ENCODE measurements around the gene FAM171A1. TPM values are rescaled to one million over a fixed set of nuclear protein-coding genes. Genes with fewer than 3 reads are reported as not detected.
A peak's percentile ranks its signal among the peaks of the same experiment; 100 is the strongest.

FAM171A1 gene
- total and polyA plus RNA-seq, 2 donors, result 4.2 to 5.4 TPM

DNA sequence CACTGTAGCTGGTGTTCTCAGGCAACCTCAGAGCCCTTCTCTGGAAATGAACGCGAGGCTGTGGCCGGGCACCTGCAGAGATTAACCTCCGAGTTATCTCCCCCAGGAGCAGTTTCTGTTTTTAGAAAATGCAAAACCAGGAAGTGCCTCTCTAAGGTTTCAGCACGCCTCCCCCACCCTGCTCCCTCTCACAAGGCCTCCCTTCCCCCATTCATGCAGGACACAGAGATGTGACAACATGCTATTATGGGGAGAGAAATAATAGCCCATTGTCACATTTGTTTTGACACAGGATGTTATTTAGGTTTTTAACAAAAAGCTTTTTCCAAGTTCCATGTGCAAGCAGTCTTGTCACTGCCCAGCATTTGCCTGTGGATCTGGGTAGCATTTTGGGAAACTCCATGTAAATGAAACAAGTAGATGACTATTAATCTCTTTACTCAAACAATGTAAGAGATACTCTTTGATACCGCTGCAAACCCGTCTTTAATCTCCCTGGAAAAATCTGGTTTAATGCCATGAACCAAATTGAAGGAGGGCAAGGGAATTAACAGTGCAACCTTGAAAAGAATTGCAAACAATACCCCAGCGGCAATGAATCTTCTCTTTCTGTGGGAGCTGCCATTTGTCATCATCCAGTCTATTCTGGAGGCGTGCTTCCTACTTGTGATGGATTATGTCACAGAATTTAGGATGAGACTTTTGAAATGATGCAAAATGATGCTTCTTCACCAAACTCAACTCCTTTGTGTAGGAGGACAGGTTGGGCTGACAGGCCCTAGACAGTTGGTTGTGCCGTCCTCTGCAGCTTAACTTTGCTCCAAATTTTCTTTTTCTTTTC, 116.1 kb downstream of the FAM171A1 start:
- no peaks in the 10 kb centered on the region for H3K27me3 ChIP-seq (ENCODE audit: control insufficient read depth in 2 of 2, insufficient read depth in 1 of 2, low read length in 1 of 2)
- H3K27ac ChIP-seq (ENCODE audit: low read depth in 1 of 2, low read length in 1 of 2), result peak overlapping the region; percentile 38 to 56
- peaks cover 18 to 19% of the 10 kb centered on the region in 2 donors for H3K4me1 ChIP-seq (ENCODE audit: control insufficient read depth in 2 of 2, insufficient read depth in 2 of 2, low read length in 2 of 2)
- 49% methylated on average over 10 of the region's 10 CpGs for WGBS
- DNase-seq (ENCODE audit: low read depth in 6 of 9, low spot score in 9 of 9), result peak in 6 of 9 donors; percentile 33 to 70 (median 39)
- H3K9me3 ChIP-seq (ENCODE audit: control insufficient read depth in 2 of 2, insufficient read depth in 1 of 2, low read length in 1 of 2), result no peaks in the 10 kb centered on the region
- peak overlapping the region; percentile 52 to 53 for H3K4me3 ChIP-seq (ENCODE audit: low read length in 2 of 2)
- no peaks in the 10 kb centered on the region for H3K36me3 ChIP-seq (ENCODE audit: control insufficient read depth in 2 of 2, insufficient read depth in 2 of 2, low read length in 1 of 2)

- Histone ChIP-seq H3K36me3 (ENCODE audit: control insufficient read depth in 2 of 2, insufficient read depth in 2 of 2, low read length in 1 of 2) (no peaks in the 10 kb centered on the region), H3K4me1 (ENCODE audit: control insufficient read depth in 2 of 2, insufficient read depth in 2 of 2, low read length in 2 of 2) (peaks cover 18 to 19% of the 10 kb centered on the region in 2 donors), H3K9me3 (ENCODE audit: control insufficient read depth in 2 of 2, insufficient read depth in 1 of 2, low read length in 1 of 2) (no peaks in the 10 kb centered on the region), H3K4me3 (ENCODE audit: low read length in 2 of 2) (peak overlapping the region; percentile 52 to 53), H3K27me3 (ENCODE audit: control insufficient read depth in 2 of 2, insufficient read depth in 1 of 2, low read length in 1 of 2) (no peaks in the 10 kb centered on the region), H3K27ac (ENCODE audit: low read depth in 1 of 2, low read length in 1 of 2) (peak overlapping the region; percentile 38 to 56)
- 52% methylated on average over 16 of the region's 16 CpGs for WGBS
- DNase-seq (ENCODE audit: low read depth in 6 of 9, low spot score in 9 of 9), result peak in 1 of 9 donors; percentile 40
Measured at GRCh38 chr10:15253951-15254807, 116.9 kb downstream of the FAM171A1 start.

GRCh38 chr10:15252396-15252795, 118.7 kb downstream of the FAM171A1 start:
- Histone ChIP-seq H3K4me3 (ENCODE audit: low read length in 2 of 2) (no peak overlapping the region), H3K27ac (ENCODE audit: low read depth in 1 of 2, low read length in 1 of 2) (no peak overlapping the region), H3K4me1 (ENCODE audit: control insufficient read depth in 2 of 2, insufficient read depth in 2 of 2, low read length in 2 of 2) (peaks cover 18 to 19% of the 10 kb centered on the region in 2 donors), H3K27me3 (ENCODE audit: control insufficient read depth in 2 of 2, insufficient read depth in 1 of 2, low read length in 1 of 2) (no peaks in the 10 kb centered on the region), H3K9me3 (ENCODE audit: control insufficient read depth in 2 of 2, insufficient read depth in 1 of 2, low read length in 1 of 2) (no peaks in the 10 kb centered on the region), H3K36me3 (ENCODE audit: control insufficient read depth in 2 of 2, insufficient read depth in 2 of 2, low read length in 1 of 2) (peaks cover 0 to 2% of the 10 kb centered on the region in 2 donors)
- no peak for DNase-seq (ENCODE audit: low read depth in 6 of 9, low spot score in 9 of 9)
- 98% methylated on average over 11 of the region's 11 CpGs for WGBS

GRCh38 chr10:15251791-15252380, 119.2 kb downstream of the FAM171A1 start:
- H3K4me3 ChIP-seq (ENCODE audit: low read length in 2 of 2), result no peak overlapping the region

DNA sequence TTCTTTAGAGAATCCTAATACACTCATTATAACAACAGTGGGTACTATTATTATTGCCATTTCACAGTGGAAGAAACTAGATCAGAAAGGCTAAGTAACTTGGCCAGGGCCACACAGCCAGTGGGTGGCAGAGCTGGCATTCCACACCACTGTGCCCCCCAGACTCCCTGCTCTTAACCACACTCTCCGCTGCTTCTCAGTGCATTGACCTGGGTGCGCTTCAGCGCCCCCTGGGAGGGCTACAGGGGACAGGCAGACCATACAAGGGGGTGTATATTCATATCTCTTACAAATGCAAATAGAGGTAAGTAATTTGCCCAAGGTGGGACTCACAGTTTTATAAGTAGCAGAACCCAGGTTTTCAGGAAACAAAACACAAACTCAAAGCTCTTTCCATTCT, 125.6 kb downstream of the FAM171A1 start:
- Histone ChIP-seq H3K27ac (ENCODE audit: low read depth in 1 of 2, low read length in 1 of 2) (no peak overlapping the region), H3K4me3 (ENCODE audit: low read length in 2 of 2) (no peak overlapping the region), H3K27me3 (ENCODE audit: control insufficient read depth in 2 of 2, insufficient read depth in 1 of 2, low read length in 1 of 2) (no peaks in the 10 kb centered on the region), H3K4me1 (ENCODE audit: control insufficient read depth in 2 of 2, insufficient read depth in 2 of 2, low read length in 2 of 2) (no peaks in the 10 kb centered on the region), H3K9me3 (ENCODE audit: control insufficient read depth in 2 of 2, insufficient read depth in 1 of 2, low read length in 1 of 2) (peaks cover 0 to 2% of the 10 kb centered on the region in 2 donors), H3K36me3 (ENCODE audit: control insufficient read depth in 2 of 2, insufficient read depth in 2 of 2, low read length in 1 of 2) (peaks cover 0 to 2% of the 10 kb centered on the region in 2 donors)
- peak in 8 of 9 donors; percentile 41 to 82 (median 60) for DNase-seq (ENCODE audit: low read depth in 6 of 9, low spot score in 9 of 9)
- 71% methylated on average over 3 of the region's 3 CpGs for WGBS

More at GRCh38 chr10:15251791-15252380, 119.2 kb downstream of the FAM171A1 start:
- no peak overlapping the region for H3K27ac ChIP-seq (ENCODE audit: low read depth in 1 of 2, low read length in 1 of 2)
- DNase-seq (ENCODE audit: low read depth in 6 of 9, low spot score in 9 of 9), result no peak
- peaks cover 18 to 19% of the 10 kb centered on the region in 2 donors for H3K4me1 ChIP-seq (ENCODE audit: control insufficient read depth in 2 of 2, insufficient read depth in 2 of 2, low read length in 2 of 2)
- H3K27me3 ChIP-seq (ENCODE audit: control insufficient read depth in 2 of 2, insufficient read depth in 1 of 2, low read length in 1 of 2), result no peaks in the 10 kb centered on the region
- WGBS, result 97% methylated on average over 11 of the region's 11 CpGs
- no peaks in the 10 kb centered on the region for H3K9me3 ChIP-seq (ENCODE audit: control insufficient read depth in 2 of 2, insufficient read depth in 1 of 2, low read length in 1 of 2)
- H3K36me3 ChIP-seq (ENCODE audit: control insufficient read depth in 2 of 2, insufficient read depth in 2 of 2, low read length in 1 of 2), result peaks cover 0 to 2% of the 10 kb centered on the region in 2 donors

DNA sequence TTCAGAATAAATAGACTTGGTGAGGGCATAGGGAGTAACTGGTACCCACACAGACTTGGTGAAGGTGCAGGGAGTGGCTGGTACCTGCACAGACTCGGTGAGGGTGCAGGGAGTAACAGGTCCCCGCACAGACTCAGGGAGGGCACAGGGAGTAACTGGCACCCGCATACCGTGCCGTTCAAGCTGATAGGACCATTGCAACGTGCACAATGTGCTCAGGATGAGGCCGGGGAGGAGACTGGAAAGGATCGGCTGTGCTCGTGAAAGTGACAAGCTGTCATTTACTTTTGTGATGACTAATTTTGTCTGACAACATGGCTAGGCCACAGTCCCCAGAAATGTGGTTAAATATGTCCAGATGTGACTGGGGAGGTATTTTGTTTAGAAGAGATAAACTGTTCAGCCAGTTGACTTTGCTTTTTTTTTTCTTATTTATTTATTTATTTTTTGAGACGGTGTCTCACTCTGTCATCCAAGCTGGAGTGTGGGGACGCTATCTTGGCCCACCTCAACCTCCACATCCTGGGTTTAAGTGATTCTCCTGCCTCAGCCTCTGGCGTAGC, 126.4 kb downstream of the FAM171A1 start:
- no peak for DNase-seq (ENCODE audit: low read depth in 6 of 9, low spot score in 9 of 9)
- H3K27ac ChIP-seq (ENCODE audit: low read depth in 1 of 2, low read length in 1 of 2), result no peak overlapping the region
- 97% methylated on average over 12 of the region's 12 CpGs for WGBS

GRCh38 chr10:15242261-15242840, 128.7 kb downstream of the FAM171A1 start:
- Histone ChIP-seq H3K4me1 (ENCODE audit: control insufficient read depth in 2 of 2, insufficient read depth in 2 of 2, low read length in 2 of 2) (no peaks in the 10 kb centered on the region), H3K27ac (ENCODE audit: low read depth in 1 of 2, low read length in 1 of 2) (no peak overlapping the region), H3K36me3 (ENCODE audit: control insufficient read depth in 2 of 2, insufficient read depth in 2 of 2, low read length in 1 of 2) (no peaks in the 10 kb centered on the region), H3K9me3 (ENCODE audit: control insufficient read depth in 2 of 2, insufficient read depth in 1 of 2, low read length in 1 of 2) (peaks cover 0 to 2% of the 10 kb centered on the region in 2 donors), H3K27me3 (ENCODE audit: control insufficient read depth in 2 of 2, insufficient read depth in 1 of 2, low read length in 1 of 2) (no peaks in the 10 kb centered on the region), H3K4me3 (ENCODE audit: low read length in 2 of 2) (no peak overlapping the region)
- 91% methylated on average over 12 of the region's 12 CpGs for WGBS
- DNase-seq (ENCODE audit: low read depth in 6 of 9, low spot score in 9 of 9), result no peak

More for the DNA sequence above, 126.4 kb downstream of the FAM171A1 start:
- Histone ChIP-seq H3K4me3 (ENCODE audit: low read length in 2 of 2) (no peak overlapping the region), H3K9me3 (ENCODE audit: control insufficient read depth in 2 of 2, insufficient read depth in 1 of 2, low read length in 1 of 2) (peaks cover 0 to 2% of the 10 kb centered on the region in 2 donors), H3K27me3 (ENCODE audit: control insufficient read depth in 2 of 2, insufficient read depth in 1 of 2, low read length in 1 of 2) (no peaks in the 10 kb centered on the region), H3K4me1 (ENCODE audit: control insufficient read depth in 2 of 2, insufficient read depth in 2 of 2, low read length in 2 of 2) (no peaks in the 10 kb centered on the region), H3K36me3 (ENCODE audit: control insufficient read depth in 2 of 2, insufficient read depth in 2 of 2, low read length in 1 of 2) (peaks cover 0 to 2% of the 10 kb centered on the region in 2 donors)

GRCh38 chr10:15241306-15241705, 129.8 kb downstream of the FAM171A1 start:
- no peaks in the 10 kb centered on the region for H3K36me3 ChIP-seq (ENCODE audit: control insufficient read depth in 2 of 2, insufficient read depth in 2 of 2, low read length in 1 of 2)
- peaks cover 0 to 2% of the 10 kb centered on the region in 2 donors for H3K9me3 ChIP-seq (ENCODE audit: control insufficient read depth in 2 of 2, insufficient read depth in 1 of 2, low read length in 1 of 2)
- no peak overlapping the region for H3K4me3 ChIP-seq (ENCODE audit: low read length in 2 of 2)
- no peaks in the 10 kb centered on the region for H3K27me3 ChIP-seq (ENCODE audit: control insufficient read depth in 2 of 2, insufficient read depth in 1 of 2, low read length in 1 of 2)
- H3K27ac ChIP-seq (ENCODE audit: low read depth in 1 of 2, low read length in 1 of 2), result no peak overlapping the region
- 97% methylated on average over 4 of the region's 4 CpGs for WGBS
- no peak for DNase-seq (ENCODE audit: low read depth in 6 of 9, low spot score in 9 of 9)
- no peaks in the 10 kb centered on the region for H3K4me1 ChIP-seq (ENCODE audit: control insufficient read depth in 2 of 2, insufficient read depth in 2 of 2, low read length in 2 of 2)

Data from thymus (tissue), 11 donors.